ENCODE measurements around the gene EGLN1. TPM values are rescaled to one million over a fixed set of nuclear protein-coding genes. Genes with fewer than 3 reads are reported as not detected.

The EGLN1 gene
- total and polyA plus RNA-seq, 7 experiments from 2014 or later = 13.6 to 38.9 (median 21.9) TPM

DNA sequence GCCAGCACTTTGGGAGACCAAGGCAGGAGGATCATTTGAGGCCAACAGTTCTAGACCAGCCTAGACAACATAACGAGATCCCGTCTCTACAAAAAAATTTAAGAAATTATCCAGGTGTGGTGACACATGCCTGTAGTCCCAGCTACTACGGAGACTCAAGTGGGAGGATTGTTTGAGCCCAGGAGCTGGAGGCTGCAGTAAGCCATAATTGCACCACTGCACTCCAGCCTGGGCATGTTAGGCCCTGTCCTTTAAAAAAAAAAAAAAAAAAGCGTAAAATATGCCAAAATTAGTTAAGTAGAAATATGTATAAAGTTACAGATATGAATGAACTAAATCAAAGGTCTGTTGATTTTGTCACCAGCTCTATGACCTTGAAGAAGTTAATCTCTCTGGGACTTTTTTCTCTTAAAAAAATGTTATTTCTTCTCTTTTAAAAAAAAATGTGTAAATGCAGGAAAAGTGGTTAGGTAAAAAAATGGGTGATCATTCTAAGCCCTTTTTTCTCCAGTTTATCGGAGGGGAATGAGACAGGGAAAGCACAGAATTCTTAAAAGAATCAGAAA is 7.0 kb downstream of the EGLN1 start:
- H3K27ac Mint-ChIP-seq = peak overlapping the region in 2 of 9 donors; percentile 14 to 15
- Histone ChIP-seq H3K4me1 (ENCODE audit: control insufficient read depth in 2 of 2, insufficient read depth in 2 of 2, low read length in 2 of 2) (peaks cover 45 to 68% of the 10 kb centered on the region in 2 donors), H3K36me3 (ENCODE audit: control insufficient read depth in 2 of 3, insufficient read depth in 3 of 3, low read length in 3 of 3) (no peaks in the 10 kb centered on the region), H3K27me3 (ENCODE audit: control insufficient read depth in 2 of 2, insufficient read depth in 2 of 2, low read length in 2 of 2) (no peaks in the 10 kb centered on the region), H3K9me3 (ENCODE audit: control insufficient read depth in 2 of 3, low read length in 3 of 3) (no peaks in the 10 kb centered on the region), H3K27ac (ENCODE audit: low read depth, low read length) (no peak overlapping the region), H3K4me3 (ENCODE audit: low read length) (no peak overlapping the region)
- no peak for DNase-seq
- ChIA-PET POLR2A (interaction anchor here (1.2 kb wide), 1 partner anchor 77 kb away, joined by 3 read pairs; the partner anchor contains the start of genes EXOC8 and SPRTN), CTCF (no interaction called here)
- intact Hi-C loops (cut with micrococcal nuclease) = no loop called here
- H3K4me3 Mint-ChIP-seq = peak overlapping the region in 7 of 10 donors; percentile 7 to 65 (median 43)
- H3K9me3 Mint-ChIP-seq = peaks cover 0 to 3% (median 0%) of the 10 kb centered on the region in 11 donors
- H3K36me3 Mint-ChIP-seq = peaks cover 16 to 40% (median 28%) of the 10 kb centered on the region in 5 donors
- H3K27me3 Mint-ChIP-seq = no peaks in the 10 kb centered on the region
- ATAC-seq = no peak
- H3K4me1 Mint-ChIP-seq = peaks cover 67 to 80% (median 75%) of the 10 kb centered on the region in 7 donors

DNA sequence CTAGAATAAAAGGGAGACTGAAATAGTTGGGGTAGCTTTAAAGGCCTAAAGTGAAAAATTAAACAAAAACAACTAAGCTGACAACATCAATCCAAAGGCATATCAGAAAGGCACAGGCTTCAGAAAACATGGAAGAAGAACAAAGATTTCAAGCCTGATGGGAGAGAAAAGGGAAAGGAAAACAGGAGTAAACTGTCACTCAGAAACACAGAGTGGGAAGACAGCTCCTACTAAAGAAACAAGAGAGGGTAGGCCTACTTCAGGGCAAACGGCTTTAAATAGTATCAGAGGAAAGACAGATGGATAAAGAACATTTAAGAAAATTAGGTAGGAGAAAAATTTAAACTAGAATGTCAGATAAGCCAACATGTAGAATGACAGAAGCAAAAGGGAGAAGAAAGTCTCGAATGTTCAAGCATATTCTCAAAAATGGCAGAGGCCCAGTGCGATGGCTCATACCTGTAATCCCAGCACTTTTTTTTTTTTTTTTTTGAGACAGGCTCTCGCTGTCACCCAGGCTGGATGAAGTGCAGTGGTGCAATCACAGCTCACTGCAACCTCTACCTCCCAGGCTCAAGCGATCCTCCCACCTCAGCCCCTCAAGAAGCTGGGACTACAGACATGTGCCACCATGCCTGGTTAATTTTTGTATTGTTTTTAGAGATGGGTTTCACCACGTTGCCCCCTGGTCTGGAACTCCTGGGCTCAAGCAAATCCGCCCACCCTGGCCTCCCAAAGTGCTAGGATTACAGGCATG is 7.6 kb downstream of the EGLN1 start:
- Mint-ChIP-seq H3K27me3 (no peaks in the 10 kb centered on the region), H3K36me3 (peaks cover 16 to 38% (median 28%) of the 10 kb centered on the region in 5 donors), H3K27ac (peak overlapping the region in 2 of 9 donors; percentile 3 to 58), H3K4me1 (peaks cover 62 to 73% (median 69%) of the 10 kb centered on the region in 7 donors), H3K4me3 (peak overlapping the region; percentile 25 to 77 (median 58)), H3K9me3 (peaks cover 0 to 3% (median 0%) of the 10 kb centered on the region in 11 donors)
- Histone ChIP-seq H3K27ac (ENCODE audit: low read depth, low read length) (no peak overlapping the region), H3K27me3 (ENCODE audit: control insufficient read depth in 2 of 2, insufficient read depth in 2 of 2, low read length in 2 of 2) (no peaks in the 10 kb centered on the region), H3K9me3 (ENCODE audit: control insufficient read depth in 2 of 3, low read length in 3 of 3) (no peaks in the 10 kb centered on the region), H3K4me3 (ENCODE audit: low read length) (no peak overlapping the region), H3K36me3 (ENCODE audit: control insufficient read depth in 2 of 3, insufficient read depth in 3 of 3, low read length in 3 of 3) (no peaks in the 10 kb centered on the region), H3K4me1 (ENCODE audit: control insufficient read depth in 2 of 2, insufficient read depth in 2 of 2, low read length in 2 of 2) (peaks cover 46 to 63% of the 10 kb centered on the region in 2 donors)
- DNase-seq = no peak
- intact Hi-C loops (cut with micrococcal nuclease) = no loop called here
- CTCF ChIA-PET = interaction anchor here (0.7 to 1.4 kb wide), 2 partner anchors 14 to 16 kb away, joined by 3 read pairs; no protein-coding TSS in a partner anchor
- POLR2A ChIA-PET = interaction anchor here (1.2 kb wide), 1 partner anchor 76 kb away, joined by 3 read pairs; the partner anchor contains the start of genes EXOC8 and SPRTN
- ATAC-seq = no peak

DNA sequence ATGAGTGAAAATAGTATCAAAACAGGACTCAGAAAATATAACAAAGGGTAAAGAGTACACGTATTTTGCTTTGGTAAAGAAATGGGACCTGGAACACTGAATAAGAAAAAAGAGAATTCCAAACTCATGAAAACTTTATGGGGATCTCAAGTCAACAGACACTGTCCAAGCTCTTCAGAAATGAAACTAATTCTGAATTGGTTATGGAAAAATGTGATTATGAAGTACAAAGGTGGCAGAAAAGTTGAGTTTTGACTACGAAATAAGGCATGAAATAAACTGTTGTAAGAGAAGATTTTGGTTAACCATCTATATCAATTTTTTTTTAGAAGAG is 8.4 kb downstream of the EGLN1 start:
- peaks cover 16 to 34% (median 28%) of the 10 kb centered on the region in 5 donors for H3K36me3 Mint-ChIP-seq
- H3K9me3 ChIP-seq (ENCODE audit: control insufficient read depth in 2 of 3, low read length in 3 of 3) = no peaks in the 10 kb centered on the region
- peaks cover 56 to 66% (median 61%) of the 10 kb centered on the region in 7 donors for H3K4me1 Mint-ChIP-seq
- peak overlapping the region in 8 of 10 donors; percentile 43 to 77 (median 62) for H3K4me3 Mint-ChIP-seq
- peaks cover 39 to 58% of the 10 kb centered on the region in 2 donors for H3K4me1 ChIP-seq (ENCODE audit: control insufficient read depth in 2 of 2, insufficient read depth in 2 of 2, low read length in 2 of 2)
- no peaks in the 10 kb centered on the region for H3K36me3 ChIP-seq (ENCODE audit: control insufficient read depth in 2 of 3, insufficient read depth in 3 of 3, low read length in 3 of 3)
- ChIA-PET CTCF (interaction anchor here (0.7 to 1.4 kb wide), 2 partner anchors 13 to 17 kb away, joined by 3 read pairs; no protein-coding TSS in a partner anchor), POLR2A (interaction anchor here (1.2 to 1.9 kb wide), 2 partner anchors 8 to 76 kb away, joined by 3 to 4 read pairs; partner anchors contain the start of genes EGLN1, EXOC8 and SPRTN)
- H3K27ac ChIP-seq (ENCODE audit: low read depth, low read length) = no peak overlapping the region
- H3K9me3 Mint-ChIP-seq = peaks cover 0 to 3% (median 0%) of the 10 kb centered on the region in 11 donors
- no peak for ATAC-seq
- H3K27ac Mint-ChIP-seq = peak overlapping the region in 1 of 9 donors; percentile 3
- H3K4me3 ChIP-seq (ENCODE audit: low read length) = no peak overlapping the region
- no peaks in the 10 kb centered on the region for H3K27me3 Mint-ChIP-seq
- intact Hi-C loops (cut with micrococcal nuclease) = no loop called here
- DNase-seq = no peak
- H3K27me3 ChIP-seq (ENCODE audit: control insufficient read depth in 2 of 2, insufficient read depth in 2 of 2, low read length in 2 of 2) = no peaks in the 10 kb centered on the region

DNA sequence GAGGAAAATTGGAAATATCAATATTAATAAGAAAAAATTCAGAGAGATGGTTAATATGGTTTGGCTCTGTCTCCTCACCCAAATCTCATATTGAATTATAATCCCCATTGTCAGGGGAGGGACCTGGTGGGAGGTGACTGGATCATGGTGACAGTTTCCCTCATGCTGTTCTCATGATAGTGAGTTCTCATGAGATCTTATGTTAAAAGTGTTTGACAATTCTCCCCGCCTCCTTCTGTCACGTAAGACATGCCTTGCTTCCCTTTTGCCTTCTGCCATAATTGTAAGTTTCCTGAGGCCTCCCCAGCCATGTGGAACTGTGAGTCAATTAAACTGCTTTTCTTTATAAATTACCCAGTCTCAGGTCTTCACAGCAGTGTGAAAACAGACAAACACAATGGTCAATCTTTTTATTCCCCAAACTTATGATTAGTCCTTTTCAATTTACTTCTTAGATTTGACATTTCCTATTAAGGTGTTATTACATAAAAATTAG is 11.0 kb downstream of the EGLN1 start:
- Histone ChIP-seq H3K4me1 (ENCODE audit: control insufficient read depth in 2 of 2, insufficient read depth in 2 of 2, low read length in 2 of 2) (peaks cover 18 to 36% of the 10 kb centered on the region in 2 donors), H3K9me3 (ENCODE audit: control insufficient read depth in 2 of 3, low read length in 3 of 3) (no peaks in the 10 kb centered on the region), H3K36me3 (ENCODE audit: control insufficient read depth in 2 of 3, insufficient read depth in 3 of 3, low read length in 3 of 3) (peaks cover 0 to 4% (median 0%) of the 10 kb centered on the region in 3 experiments), H3K4me3 (ENCODE audit: low read length) (no peak overlapping the region), H3K27ac (ENCODE audit: low read depth, low read length) (no peak overlapping the region), H3K27me3 (ENCODE audit: control insufficient read depth in 2 of 2, insufficient read depth in 2 of 2, low read length in 2 of 2) (no peaks in the 10 kb centered on the region)
- peaks cover 0 to 3% (median 0%) of the 10 kb centered on the region in 11 donors for H3K9me3 Mint-ChIP-seq
- CTCF ChIA-PET = interaction anchor here (1.8 kb wide), 1 partner anchor 9 kb away, joined by 5 read pairs; no protein-coding TSS in a partner anchor
- no peak overlapping the region for H3K27ac Mint-ChIP-seq
- POLR2A ChIA-PET = interaction anchor here (1.3 kb wide), 1 partner anchor 10 kb away, joined by 3 read pairs; no protein-coding TSS in a partner anchor
- peak overlapping the region in 1 of 10 donors; percentile 26 for H3K4me3 Mint-ChIP-seq
- ATAC-seq (no peak), DNase-seq (no peak)
- intact Hi-C loops (cut with micrococcal nuclease) = no loop called here
- peaks cover 16 to 29% (median 20%) of the 10 kb centered on the region in 5 donors for H3K36me3 Mint-ChIP-seq
- no peaks in the 10 kb centered on the region for H3K27me3 Mint-ChIP-seq
- peaks cover 34 to 45% (median 39%) of the 10 kb centered on the region in 7 donors for H3K4me1 Mint-ChIP-seq

DNA sequence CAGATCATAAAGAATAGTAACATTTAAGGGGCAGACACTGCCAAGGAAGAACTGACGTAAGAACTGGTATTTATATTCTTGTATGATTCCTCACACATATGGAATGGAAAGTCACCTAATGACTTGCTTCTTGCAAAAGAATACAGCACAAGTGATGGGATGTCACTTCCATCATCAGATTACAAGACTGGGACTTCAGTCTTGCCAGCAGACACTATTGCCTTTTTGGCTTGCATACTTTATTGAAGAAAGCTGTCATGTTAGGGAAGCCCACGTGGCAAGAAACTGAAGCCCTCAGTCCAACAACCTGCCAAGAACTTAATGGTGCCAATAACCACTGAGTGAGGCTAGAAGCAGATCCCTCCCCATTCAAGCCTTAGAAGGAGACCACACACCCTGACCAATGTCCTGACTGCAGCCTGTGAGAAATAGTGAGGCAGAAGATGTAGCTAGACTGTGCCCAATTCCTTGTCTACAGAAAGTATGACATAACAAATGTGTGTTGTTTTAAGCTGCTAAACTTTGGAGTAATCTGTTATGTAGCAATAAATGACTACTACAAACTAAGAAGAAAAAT is 12.0 kb downstream of the EGLN1 start:
- H3K9me3 Mint-ChIP-seq = peaks cover 0 to 3% (median 0%) of the 10 kb centered on the region in 11 donors
- no peak overlapping the region for H3K4me3 Mint-ChIP-seq
- Histone ChIP-seq H3K27me3 (ENCODE audit: control insufficient read depth in 2 of 2, insufficient read depth in 2 of 2, low read length in 2 of 2) (no peaks in the 10 kb centered on the region), H3K4me1 (ENCODE audit: control insufficient read depth in 2 of 2, insufficient read depth in 2 of 2, low read length in 2 of 2) (peaks cover 18 to 32% of the 10 kb centered on the region in 2 donors), H3K9me3 (ENCODE audit: control insufficient read depth in 2 of 3, low read length in 3 of 3) (no peaks in the 10 kb centered on the region), H3K27ac (ENCODE audit: low read depth, low read length) (no peak overlapping the region), H3K4me3 (ENCODE audit: low read length) (no peak overlapping the region), H3K36me3 (ENCODE audit: control insufficient read depth in 2 of 3, insufficient read depth in 3 of 3, low read length in 3 of 3) (peaks cover 0 to 4% (median 0%) of the 10 kb centered on the region in 3 experiments)
- intact Hi-C loops (cut with micrococcal nuclease) = loop anchor here in 1 of 2 donors (1.0 kb wide), 1 partner anchor 10 kb away; no protein-coding TSS in a partner anchor
- DNase-seq (no peak), ATAC-seq (no peak)
- CTCF ChIA-PET = interaction anchor here (1.8 kb wide), 1 partner anchor 10 kb away, joined by 5 read pairs; no protein-coding TSS in a partner anchor
- H3K36me3 Mint-ChIP-seq = peaks cover 16 to 35% (median 20%) of the 10 kb centered on the region in 5 donors
- POLR2A ChIA-PET = interaction anchor here (1.3 kb wide), 1 partner anchor 11 kb away, joined by 3 read pairs; no protein-coding TSS in a partner anchor
- H3K27me3 Mint-ChIP-seq = no peaks in the 10 kb centered on the region
- H3K27ac Mint-ChIP-seq = no peak overlapping the region
- peaks cover 29 to 45% (median 39%) of the 10 kb centered on the region in 7 donors for H3K4me1 Mint-ChIP-seq

DNA sequence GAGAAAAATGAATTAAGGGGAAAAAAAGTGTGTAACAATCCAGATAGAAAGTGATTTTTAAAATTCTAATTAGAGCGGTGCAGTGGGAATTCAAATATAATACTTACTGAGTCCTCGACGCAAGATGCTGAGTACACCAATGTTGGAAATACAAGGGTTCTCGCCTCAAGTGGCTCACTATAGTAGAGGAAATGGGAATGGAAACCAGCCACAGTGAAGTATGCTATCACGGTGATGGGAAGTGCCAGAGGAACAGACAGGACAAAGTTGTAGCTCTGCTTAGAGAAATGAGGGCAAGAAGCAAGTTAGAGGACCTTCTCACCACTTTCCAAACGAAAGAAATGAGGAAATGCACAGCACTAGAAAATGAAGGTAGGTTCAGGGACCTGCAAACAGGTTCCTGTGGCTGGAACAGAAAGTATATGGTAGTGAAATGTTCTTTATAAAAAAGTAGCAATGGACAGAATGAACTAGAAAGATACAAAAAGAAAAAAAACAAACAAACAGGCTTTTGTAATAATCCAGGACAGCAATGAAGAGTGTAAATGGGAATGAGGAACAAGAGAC is 13.5 kb downstream of the EGLN1 start:
- CTCF ChIA-PET = no interaction called here
- peaks cover 17 to 35% (median 28%) of the 10 kb centered on the region in 7 donors for H3K4me1 Mint-ChIP-seq
- no peak overlapping the region for H3K27ac Mint-ChIP-seq
- no peaks in the 10 kb centered on the region for H3K27me3 Mint-ChIP-seq
- Histone ChIP-seq H3K9me3 (ENCODE audit: control insufficient read depth in 2 of 3, low read length in 3 of 3) (no peaks in the 10 kb centered on the region), H3K27me3 (ENCODE audit: control insufficient read depth in 2 of 2, insufficient read depth in 2 of 2, low read length in 2 of 2) (no peaks in the 10 kb centered on the region), H3K4me3 (ENCODE audit: low read length) (no peak overlapping the region), H3K4me1 (ENCODE audit: control insufficient read depth in 2 of 2, insufficient read depth in 2 of 2, low read length in 2 of 2) (peaks cover 14 to 20% of the 10 kb centered on the region in 2 donors), H3K27ac (ENCODE audit: low read depth, low read length) (no peak overlapping the region), H3K36me3 (ENCODE audit: control insufficient read depth in 2 of 3, insufficient read depth in 3 of 3, low read length in 3 of 3) (peaks cover 0 to 4% (median 0%) of the 10 kb centered on the region in 3 experiments)
- no peak overlapping the region for H3K4me3 Mint-ChIP-seq
- H3K9me3 Mint-ChIP-seq = peaks cover 0 to 3% (median 0%) of the 10 kb centered on the region in 11 donors
- DNase-seq (no peak), ATAC-seq (no peak)
- H3K36me3 Mint-ChIP-seq = peaks cover 8 to 26% (median 12%) of the 10 kb centered on the region in 5 donors
- intact Hi-C loops (cut with micrococcal nuclease) = no loop called here
- POLR2A ChIA-PET = no interaction called here
